ENCODE measurements around the gene MRPL4.
"Not testable (repeated sequence)": the region's sequence is repeated elsewhere in the genome, so short reads cannot be mapped to it uniquely, and the experiment has no call there.

The MRPL4 gene

DNA sequence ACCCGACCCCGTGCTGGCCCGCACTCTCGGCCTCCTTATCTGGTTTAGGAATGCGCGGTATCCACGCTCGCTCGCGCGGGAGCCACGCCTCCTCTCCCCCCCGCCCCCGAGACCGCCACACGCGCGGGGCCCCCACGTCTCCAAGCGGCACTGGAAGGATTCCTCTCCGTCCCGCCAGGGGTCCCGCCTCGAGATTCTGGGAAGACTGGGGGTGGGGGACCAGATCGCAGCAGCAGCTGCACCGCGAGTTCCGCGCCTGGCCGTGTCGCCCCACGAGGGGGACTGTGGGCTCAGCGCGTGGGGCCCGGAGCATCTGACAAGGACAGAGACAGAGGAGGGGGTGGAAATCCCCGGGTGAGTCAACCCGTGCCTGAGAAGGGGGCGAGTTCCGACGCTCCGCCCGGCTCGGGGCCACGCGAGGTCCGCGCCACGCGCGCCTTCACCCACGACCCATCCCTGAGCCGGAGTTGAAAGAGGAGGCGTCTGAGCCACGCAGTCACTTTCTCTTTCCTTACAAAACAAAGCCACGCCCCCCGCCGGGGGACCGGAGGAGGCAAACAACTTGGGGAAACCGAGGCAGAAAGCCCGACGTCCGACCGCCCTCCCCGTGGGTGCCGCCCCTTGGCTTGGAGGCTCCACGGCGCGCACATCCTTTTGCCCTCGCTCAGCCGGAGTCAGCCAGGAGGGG, 21.7 kb upstream of the MRPL4 start:
- peak in 1 of 3 experiments; percentile 46 for DNase-seq

GRCh38 chr19:10230861-10231611, 21.0 kb upstream of the MRPL4 start, which contains the start of gene S1PR2:
Gene S1PR2 (minus strand): TSS chr19:10231331. CDS start chr19:10224905, 6,426 bp downstream.
- DNase-seq: peak; percentile 42 to 80 (median 72)

- no peak for DNase-seq
Observed at GRCh38 chr19:10231612-10232228, 20.3 kb upstream of the MRPL4 start.

- DNase-seq: no peak
Observed at GRCh38 chr19:10233946-10234345, 18.1 kb upstream of the MRPL4 start.

DNA sequence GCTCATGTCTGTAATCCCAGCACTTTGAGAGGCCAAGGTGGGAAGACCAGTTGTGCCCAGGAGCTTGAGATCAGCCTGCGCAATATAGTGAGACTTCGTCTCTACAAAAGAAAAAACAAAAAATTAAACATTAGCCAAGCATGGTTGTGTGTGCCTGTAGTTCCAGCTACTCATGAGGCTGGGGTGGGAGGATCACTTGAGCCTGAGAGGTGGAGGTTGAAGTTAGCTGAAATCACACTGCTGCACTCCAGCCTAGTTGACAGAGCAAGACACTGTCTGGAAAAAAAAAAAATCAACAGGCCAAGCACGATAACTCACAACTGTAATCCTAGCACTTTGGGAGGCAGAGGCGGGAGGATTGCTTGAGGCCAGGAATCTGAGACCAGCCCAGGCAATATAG, 17.0 kb upstream of the MRPL4 start:
- DNase-seq: peak in 1 of 3 experiments; percentile 4

- DNase-seq: not testable (repeated sequence)
Observed at GRCh38 chr19:10235409-10235808, 16.6 kb upstream of the MRPL4 start.

DNA sequence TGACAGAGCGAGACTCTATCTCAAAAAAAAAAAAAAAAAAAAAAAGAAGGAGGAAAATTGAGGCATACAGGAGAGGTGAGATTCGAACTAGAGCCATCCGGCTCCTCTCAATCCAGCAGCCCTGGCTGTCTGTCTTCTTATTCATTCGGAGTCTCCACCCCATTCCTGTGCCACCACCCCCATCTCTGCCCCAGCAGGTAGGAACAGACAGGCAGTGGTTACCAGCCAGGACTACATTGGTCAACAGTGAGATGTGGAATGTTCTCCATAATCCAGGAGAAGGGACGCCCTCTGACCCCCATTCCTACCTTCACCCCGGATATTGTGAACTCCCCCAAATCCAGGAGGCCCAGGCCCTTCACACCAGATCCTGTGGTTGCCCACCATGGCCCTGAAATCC, 14.3 kb upstream of the MRPL4 start:
- DNase-seq: peak in 1 of 3 experiments; percentile 43

DNA sequence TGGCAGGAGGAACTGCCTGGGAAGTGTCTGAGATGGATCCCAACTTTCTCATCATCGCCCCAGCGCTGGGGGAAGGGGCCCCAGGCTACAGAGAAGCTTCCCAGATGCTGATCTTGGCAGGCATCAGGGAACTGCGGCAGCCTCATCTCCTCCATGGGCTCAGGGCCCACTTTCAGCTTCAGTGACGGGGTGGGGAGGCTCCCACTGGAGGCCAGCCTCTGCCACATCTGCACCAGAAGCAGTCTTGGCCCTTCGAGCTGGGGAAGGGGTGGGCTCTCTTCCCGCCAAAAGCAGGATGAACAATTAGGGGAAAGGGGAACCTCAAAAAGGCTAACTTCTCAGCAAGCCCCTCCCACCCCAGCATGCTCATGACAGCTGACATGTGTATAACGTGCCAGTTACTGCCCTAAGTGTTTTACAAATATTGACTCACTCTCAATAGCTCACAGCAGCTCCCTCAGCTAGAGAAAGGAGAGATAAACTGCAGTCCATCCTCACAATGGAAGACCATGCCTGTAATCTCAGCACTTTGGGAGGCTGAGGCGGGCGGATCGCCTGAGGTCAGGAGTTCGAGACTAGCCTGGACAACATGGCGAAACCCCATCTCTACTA, 13.7 kb upstream of the MRPL4 start:
- peak; percentile 42 to 95 (median 87) for DNase-seq

GRCh38 chr19:10241826-10242449, 10.1 kb upstream of the MRPL4 start:
- not testable (repeated sequence) for DNase-seq

DNA sequence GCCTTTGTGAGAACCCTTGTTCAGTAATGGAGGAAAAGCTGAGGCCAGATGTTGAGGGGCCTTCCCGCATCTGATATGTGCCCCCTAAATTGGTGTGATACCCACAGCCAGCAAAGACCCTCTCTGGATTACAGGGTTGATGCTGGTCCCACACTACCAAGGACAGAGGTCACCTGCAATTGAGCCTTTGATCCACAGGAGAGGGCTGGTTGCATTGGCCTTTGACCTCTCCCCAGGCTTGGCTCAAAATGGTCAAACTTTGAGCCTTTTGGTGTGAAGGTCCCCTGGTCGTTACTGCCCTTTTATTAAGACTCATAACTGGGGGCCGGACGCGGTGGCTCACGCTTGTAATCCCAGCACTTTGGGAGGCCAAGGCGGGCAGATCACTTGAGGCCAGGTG, 8.4 kb upstream of the MRPL4 start:
- no peak for DNase-seq

- DNase-seq: no peak
Observed at GRCh38 chr19:10245189-10245939, 6.7 kb upstream of the MRPL4 start.

- no peak for DNase-seq
Observed at GRCh38 chr19:10246511-10246910, 5.5 kb upstream of the MRPL4 start.

DNA sequence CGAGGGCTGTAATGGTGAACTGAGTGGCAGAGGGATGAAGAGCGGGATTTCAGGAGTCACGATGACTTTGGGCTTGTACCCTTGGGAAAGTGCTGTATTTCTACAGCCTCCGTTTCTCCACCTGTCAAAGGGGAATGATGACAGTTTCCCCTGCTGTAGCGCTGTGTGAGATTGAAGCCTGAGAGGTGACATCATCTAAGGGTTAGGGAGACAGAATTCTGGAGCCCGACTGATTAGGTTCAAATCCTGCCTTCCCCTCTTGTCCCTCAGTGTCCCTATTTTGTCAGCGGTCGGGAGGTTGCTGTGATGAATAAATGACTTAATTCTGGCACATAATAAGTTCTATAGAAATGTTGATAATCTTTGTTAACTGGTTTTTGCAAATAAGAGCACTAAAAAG, 693 bp downstream of the MRPL4 start:
- DNase-seq: no peak

DNA sequence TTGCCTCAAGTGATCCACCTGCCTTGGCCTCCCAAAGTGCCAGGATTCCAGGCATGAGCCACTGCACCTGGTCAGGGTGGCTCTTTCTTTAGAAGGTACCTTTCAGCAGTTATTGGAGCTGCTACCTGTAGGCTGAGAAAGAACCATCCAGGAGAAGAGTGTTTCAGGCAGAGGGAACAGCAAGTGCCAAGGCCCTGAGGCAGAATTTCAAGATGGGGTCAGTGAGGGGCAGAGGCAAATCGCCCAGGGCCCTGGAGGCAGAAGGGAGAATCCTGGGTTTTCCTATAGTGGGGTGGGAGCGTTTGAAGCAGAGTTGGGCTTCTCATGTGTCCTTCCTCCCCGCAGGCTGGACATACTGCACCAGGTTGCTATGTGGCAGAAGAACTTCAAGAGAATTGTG, 2.2 kb downstream of the MRPL4 start:
- DNase-seq: no peak

DNA sequence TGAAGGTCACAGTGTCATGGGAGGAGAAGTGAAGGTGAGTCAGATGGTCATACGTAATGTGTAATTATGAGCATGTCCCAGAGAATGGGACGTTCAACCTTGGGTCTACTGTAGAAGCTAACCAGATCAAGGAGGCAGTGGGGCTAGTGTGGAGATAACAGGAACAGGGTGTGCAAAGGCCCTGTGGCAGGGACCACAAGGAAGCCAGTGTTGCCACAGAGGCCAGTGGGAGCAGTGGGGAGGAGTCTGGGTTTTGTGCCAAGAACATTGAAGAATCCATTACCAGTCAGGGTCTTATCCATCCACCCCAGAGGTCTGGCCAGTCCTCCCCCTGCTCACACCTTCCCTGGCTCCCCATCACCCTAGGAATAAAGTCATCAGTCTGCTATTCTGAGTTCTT, 3.3 kb downstream of the MRPL4 start:
- no peak for DNase-seq

DNA sequence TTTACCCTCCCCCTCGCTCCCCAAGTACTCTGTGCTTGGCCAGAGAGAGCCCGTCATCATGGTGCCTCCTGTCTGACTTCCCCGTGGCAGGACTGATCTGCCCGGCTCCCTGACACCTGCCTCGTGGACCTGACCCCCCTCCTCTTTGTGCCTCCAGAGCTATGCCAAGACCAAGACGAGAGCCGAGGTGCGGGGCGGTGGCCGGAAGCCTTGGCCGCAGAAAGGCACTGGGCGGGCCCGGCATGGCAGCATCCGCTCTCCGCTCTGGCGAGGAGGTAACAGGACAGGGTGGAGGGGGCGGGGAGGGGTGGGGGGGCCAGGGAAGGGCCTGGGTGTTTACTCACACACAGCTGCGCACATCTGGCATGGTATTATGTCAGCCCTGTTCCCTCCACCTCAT, 4.5 kb downstream of the MRPL4 start:
- DNase-seq: no peak

GRCh38 chr19:10256970-10257615, 5.1 kb downstream of the MRPL4 start:
- no peak for DNase-seq

- no peak for DNase-seq
Observed at GRCh38 chr19:10258080-10258710, 6.2 kb downstream of the MRPL4 start.

GRCh38 chr19:10259162-10259905, 7.3 kb downstream of the MRPL4 start:
- peak; percentile 52 to 91 (median 67) for DNase-seq

DNA sequence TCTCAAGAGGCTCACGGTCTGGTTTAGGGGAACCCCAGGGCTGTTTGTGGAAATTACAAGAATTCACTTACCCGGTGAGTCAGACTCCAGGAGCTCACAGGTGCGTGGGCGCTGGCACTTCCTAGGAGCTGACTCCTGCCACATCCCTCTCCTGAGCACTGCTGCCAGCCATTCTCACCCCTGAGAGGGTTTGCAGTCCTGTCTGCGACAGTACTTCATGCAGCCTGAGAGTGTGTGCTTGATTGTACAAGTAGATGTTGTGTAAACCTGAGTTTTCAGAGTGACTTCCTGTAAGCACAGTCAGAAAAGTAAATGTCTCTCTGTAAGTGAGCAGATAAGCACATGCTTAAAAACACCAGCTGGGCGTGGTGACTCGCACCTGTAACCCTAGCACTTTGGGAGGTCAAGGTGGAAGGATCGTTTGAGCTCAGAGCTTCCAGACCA, 8.1 kb downstream of the MRPL4 start:
- no peak for DNase-seq

All from NCI-H1417 (cell line).